Nephron (organoid): ENCODE results near the gene PEF1.

Experiments
- H3K27ac Mint-ChIP-seq, 3 experiments: 2 replicates each; pipeline ENCODE4 v1.8.0; 2020; ENCODE audit warnings: mixed read lengths in 3 of 3, mild to moderate bottlenecking in 2 of 3, moderate library complexity in 1 of 3
- H3K27me3 Mint-ChIP-seq: 2 replicates; pipeline ENCODE4 v1.8.0; 2021; ENCODE audit warnings: low read depth, mild to moderate bottlenecking, moderate library complexity, mixed read lengths
- H3K36me3 Mint-ChIP-seq: 2 replicates; pipeline ENCODE4 v1.8.0; 2020; ENCODE audit warnings: low read depth, mixed read lengths
- H3K4me1 Mint-ChIP-seq: 2 replicates; pipeline ENCODE4 v1.8.0; 2020; ENCODE audit warnings: mixed read lengths
- H3K4me3 Mint-ChIP-seq, 3 experiments: 2 replicates each; pipeline ENCODE4 v1.8.0; 2020; ENCODE audit warnings: mild to moderate bottlenecking in 3 of 3, mixed read lengths in 3 of 3, moderate library complexity in 2 of 3
- H3K9me3 Mint-ChIP-seq: 2 replicates; pipeline ENCODE4 v1.8.0; 2020; ENCODE audit warnings: mixed read lengths
- TF ChIP-seq, protein P1 (sequence below), 3 experiments: fragments of 200-600 bp; sonication (generic); IDR thresholded peaks; one replicate each; pipeline ENCODE4 v1.5.0; 2021; ENCODE audit warnings: antibody characterized with exemption in 3 of 3; ENCODE audit not compliant: unreplicated experiment in 3 of 3

Gene PEF1

DNA sequence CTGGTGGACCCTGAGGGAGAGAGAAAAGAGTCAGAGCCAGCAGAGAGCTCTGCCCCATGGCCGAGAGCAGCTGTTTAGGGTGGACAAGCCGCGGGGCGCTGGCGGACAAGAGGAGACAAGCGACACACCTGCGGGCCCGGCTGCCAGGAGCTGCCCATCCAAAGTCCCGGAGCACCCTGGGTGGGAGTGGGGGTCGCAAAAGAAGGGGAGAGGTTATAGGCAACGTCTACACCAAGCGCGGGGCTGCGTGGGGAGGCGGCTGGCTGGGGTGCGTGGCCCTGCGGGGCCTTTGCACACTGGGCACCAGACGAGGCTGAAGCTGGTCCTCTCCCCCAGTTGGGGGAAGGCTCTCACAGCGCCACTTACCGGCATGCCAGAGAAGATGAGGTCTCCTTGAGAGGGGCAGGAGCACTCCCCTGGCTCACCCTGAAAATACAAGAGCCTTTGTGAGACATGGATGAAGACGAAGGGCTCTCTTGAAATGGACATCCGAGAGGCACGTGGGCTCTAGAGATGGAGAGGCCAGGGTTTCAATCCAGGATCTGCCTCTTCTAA is 35.1 kb upstream of the PEF1 start:
- TF ChIP-seq, protein P1, sequence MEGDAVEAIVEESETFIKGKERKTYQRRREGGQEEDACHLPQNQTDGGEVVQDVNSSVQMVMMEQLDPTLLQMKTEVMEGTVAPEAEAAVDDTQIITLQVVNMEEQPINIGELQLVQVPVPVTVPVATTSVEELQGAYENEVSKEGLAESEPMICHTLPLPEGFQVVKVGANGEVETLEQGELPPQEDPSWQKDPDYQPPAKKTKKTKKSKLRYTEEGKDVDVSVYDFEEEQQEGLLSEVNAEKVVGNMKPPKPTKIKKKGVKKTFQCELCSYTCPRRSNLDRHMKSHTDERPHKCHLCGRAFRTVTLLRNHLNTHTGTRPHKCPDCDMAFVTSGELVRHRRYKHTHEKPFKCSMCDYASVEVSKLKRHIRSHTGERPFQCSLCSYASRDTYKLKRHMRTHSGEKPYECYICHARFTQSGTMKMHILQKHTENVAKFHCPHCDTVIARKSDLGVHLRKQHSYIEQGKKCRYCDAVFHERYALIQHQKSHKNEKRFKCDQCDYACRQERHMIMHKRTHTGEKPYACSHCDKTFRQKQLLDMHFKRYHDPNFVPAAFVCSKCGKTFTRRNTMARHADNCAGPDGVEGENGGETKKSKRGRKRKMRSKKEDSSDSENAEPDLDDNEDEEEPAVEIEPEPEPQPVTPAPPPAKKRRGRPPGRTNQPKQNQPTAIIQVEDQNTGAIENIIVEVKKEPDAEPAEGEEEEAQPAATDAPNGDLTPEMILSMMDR (IDR thresholded peaks at IDR 0.05; ENCODE audit: unreplicated experiment in 3 of 3): no peak
- H3K9me3 Mint-ChIP-seq: no peaks in the 10 kb centered on the region
- peaks cover 30% of the 10 kb centered on the region for H3K4me1 Mint-ChIP-seq
- H3K36me3 Mint-ChIP-seq: peaks cover 4% of the 10 kb centered on the region
- peak overlapping the region in 1 of 3 experiments; percentile 23 for H3K27ac Mint-ChIP-seq
- H3K4me3 Mint-ChIP-seq: no peak overlapping the region
- peaks cover 1% of the 10 kb centered on the region for H3K27me3 Mint-ChIP-seq

DNA sequence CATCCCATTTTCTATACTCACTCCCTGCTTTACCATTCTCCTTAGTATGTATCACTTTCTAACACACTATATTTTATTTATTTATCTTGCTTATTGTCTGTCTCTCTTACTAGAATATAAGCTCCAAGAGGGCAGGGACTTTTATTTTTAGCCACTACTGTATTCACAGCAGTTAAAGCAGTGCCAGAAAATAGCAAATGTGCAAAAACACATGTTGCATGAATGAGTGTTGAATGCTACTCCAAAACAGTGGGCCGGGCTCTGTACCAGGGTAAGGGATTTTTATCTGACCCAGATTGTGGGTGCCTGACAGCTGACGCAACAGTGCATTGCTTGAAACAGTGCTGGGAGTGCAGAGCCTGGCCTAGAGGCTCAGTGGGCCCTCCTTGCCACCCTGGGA is 34.4 kb upstream of the PEF1 start:
- TF ChIP-seq, protein P1 (IDR thresholded peaks at IDR 0.05; ENCODE audit: unreplicated experiment in 3 of 3): no peak
- H3K4me3 Mint-ChIP-seq: no peak overlapping the region
- peak overlapping the region in 1 of 3 experiments; percentile 46 for H3K27ac Mint-ChIP-seq
- peaks cover 37% of the 10 kb centered on the region for H3K4me1 Mint-ChIP-seq
- no peaks in the 10 kb centered on the region for H3K27me3 Mint-ChIP-seq
- H3K36me3 Mint-ChIP-seq: peaks cover 4% of the 10 kb centered on the region
- no peaks in the 10 kb centered on the region for H3K9me3 Mint-ChIP-seq

DNA sequence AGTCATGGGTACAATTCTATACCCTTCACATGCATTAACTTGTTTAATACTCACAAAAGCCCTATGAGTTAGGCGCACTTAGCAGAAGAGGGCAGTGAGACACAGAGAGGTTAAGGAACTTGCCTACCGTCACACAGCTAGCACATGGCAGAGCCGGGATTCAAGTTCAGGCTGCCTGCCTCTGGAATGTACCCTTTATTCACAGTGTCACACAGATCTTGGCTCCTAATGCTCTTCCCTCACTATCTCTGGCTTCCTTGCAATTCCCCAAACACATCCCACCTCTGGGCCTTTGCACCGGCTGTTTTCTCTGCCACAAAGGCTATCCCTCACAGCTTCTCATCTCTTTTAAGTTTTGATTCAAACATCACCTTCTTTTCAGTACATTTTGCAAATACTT is 34.0 kb upstream of the PEF1 start:
- no peaks in the 10 kb centered on the region for H3K9me3 Mint-ChIP-seq
- peak overlapping the region in 1 of 3 experiments; percentile 46 for H3K27ac Mint-ChIP-seq
- no peak overlapping the region for H3K4me3 Mint-ChIP-seq
- H3K27me3 Mint-ChIP-seq: no peaks in the 10 kb centered on the region
- H3K36me3 Mint-ChIP-seq: peaks cover 4% of the 10 kb centered on the region
- H3K4me1 Mint-ChIP-seq: peaks cover 41% of the 10 kb centered on the region
- TF ChIP-seq, protein P1 (IDR thresholded peaks at IDR 0.05; ENCODE audit: unreplicated experiment in 3 of 3): no peak

DNA sequence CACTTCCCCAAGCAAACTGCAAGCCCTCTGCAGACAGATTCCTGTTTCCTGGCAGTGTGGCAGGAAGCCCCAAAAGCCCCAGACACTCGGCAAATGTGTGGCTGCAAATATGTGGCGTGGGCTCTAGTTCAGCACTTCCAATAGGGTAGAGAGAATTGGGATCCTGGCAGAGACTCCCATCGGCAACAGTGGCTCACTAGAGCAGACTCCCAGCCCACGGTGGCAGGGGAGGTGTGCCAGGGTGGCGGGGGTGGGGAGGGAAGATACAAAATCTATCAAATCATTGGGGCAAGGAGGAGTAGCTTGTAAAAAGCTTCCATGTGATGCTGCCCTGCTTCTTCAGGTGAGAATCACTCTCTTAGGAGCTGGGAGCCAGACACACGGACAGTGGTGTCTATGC is 33.3 kb upstream of the PEF1 start:
- Mint-ChIP-seq H3K27ac (peak overlapping the region in 1 of 3 experiments; percentile 51), H3K27me3 (no peaks in the 10 kb centered on the region), H3K4me1 (peaks cover 48% of the 10 kb centered on the region), H3K36me3 (peaks cover 4% of the 10 kb centered on the region), H3K9me3 (no peaks in the 10 kb centered on the region), H3K4me3 (no peak overlapping the region)
- TF ChIP-seq, protein P1 (IDR thresholded peaks at IDR 0.05; ENCODE audit: unreplicated experiment in 3 of 3): no peak

DNA sequence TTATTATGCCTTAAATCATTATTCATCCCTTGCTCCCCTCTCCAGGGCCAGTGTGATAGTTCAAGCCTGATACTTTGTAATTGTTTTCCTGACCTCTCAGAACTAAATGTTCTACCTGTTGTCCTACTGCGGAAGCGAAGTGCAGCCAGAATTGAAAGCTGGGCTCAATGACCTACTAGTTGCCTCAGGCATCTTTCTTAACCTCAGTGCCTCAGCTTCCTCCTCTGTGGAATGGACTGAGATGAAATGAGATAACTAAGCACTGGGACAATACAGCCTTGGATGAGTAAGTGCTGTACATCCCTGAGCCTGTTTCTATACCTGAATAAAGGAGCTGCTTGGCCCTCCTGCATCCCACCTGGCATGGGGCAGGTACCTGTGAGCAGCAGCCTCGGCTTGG is 32.7 kb upstream of the PEF1 start:
- H3K27me3 Mint-ChIP-seq: no peaks in the 10 kb centered on the region
- H3K4me3 Mint-ChIP-seq: no peak overlapping the region
- H3K4me1 Mint-ChIP-seq: peaks cover 53% of the 10 kb centered on the region
- no peaks in the 10 kb centered on the region for H3K9me3 Mint-ChIP-seq
- peak overlapping the region in 2 of 3 experiments; percentile 51 to 60 for H3K27ac Mint-ChIP-seq
- TF ChIP-seq, protein P1 (IDR thresholded peaks at IDR 0.05; ENCODE audit: unreplicated experiment in 3 of 3): no peak
- H3K36me3 Mint-ChIP-seq: peaks cover 4% of the 10 kb centered on the region

DNA sequence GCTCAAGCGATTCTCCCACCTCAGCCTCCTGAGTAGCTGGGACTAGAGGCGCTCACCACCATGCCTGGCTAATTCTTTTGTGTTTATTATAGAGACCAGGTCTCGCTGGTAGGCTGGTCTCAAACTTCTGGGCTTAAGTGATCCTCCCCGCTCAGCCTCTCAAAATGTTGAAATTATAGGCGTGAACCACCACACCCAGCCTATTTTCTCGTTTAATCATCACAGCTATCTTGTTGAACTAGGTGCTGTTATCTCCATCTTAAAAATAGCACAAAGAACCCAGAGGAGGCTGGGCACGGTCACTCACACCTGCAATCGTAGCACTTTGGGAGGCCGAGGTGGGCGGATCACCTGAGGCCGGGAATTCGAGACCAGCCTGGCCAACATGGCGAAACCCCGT is 31.1 kb upstream of the PEF1 start:
- TF ChIP-seq, protein P1 (IDR thresholded peaks at IDR 0.05; ENCODE audit: unreplicated experiment in 3 of 3): no peak
- Mint-ChIP-seq H3K4me1 (peaks cover 55% of the 10 kb centered on the region), H3K36me3 (peaks cover 8% of the 10 kb centered on the region), H3K4me3 (no peak overlapping the region), H3K9me3 (no peaks in the 10 kb centered on the region), H3K27ac (peak overlapping the region in 2 of 3 experiments; percentile 71 to 96), H3K27me3 (peaks cover 3% of the 10 kb centered on the region)
